GM12873 (cell line): ENCODE results near the gene FNDC3B.

ENCODE experiments used
- TF ChIP-seq, protein P1 (sequence below): IDR thresholded peaks from 2 replicates; pipeline ENCODE4 v1.5.1; 2012; ENCODE audit warnings: low read depth, mild to moderate bottlenecking, moderate library complexity, low read length, control low read depth; ENCODE audit not compliant: insufficient read depth; ENCODE audit errors: missing control alignments

Gene FNDC3B

GRCh38 chr3:172446198-172446597, 406.8 kb downstream of the FNDC3B start:
- TF ChIP-seq, protein P1, sequence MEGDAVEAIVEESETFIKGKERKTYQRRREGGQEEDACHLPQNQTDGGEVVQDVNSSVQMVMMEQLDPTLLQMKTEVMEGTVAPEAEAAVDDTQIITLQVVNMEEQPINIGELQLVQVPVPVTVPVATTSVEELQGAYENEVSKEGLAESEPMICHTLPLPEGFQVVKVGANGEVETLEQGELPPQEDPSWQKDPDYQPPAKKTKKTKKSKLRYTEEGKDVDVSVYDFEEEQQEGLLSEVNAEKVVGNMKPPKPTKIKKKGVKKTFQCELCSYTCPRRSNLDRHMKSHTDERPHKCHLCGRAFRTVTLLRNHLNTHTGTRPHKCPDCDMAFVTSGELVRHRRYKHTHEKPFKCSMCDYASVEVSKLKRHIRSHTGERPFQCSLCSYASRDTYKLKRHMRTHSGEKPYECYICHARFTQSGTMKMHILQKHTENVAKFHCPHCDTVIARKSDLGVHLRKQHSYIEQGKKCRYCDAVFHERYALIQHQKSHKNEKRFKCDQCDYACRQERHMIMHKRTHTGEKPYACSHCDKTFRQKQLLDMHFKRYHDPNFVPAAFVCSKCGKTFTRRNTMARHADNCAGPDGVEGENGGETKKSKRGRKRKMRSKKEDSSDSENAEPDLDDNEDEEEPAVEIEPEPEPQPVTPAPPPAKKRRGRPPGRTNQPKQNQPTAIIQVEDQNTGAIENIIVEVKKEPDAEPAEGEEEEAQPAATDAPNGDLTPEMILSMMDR = no peak

- TF ChIP-seq, protein P1 = no peak
Observed at GRCh38 chr3:172447611-172448579, 408.5 kb downstream of the FNDC3B start, which contains the start of gene GHSR. Gene GHSR, minus strand, starts transcription at chr3:172448456. Its CDS starts 43 bp downstream, at chr3:172448413.

DNA sequence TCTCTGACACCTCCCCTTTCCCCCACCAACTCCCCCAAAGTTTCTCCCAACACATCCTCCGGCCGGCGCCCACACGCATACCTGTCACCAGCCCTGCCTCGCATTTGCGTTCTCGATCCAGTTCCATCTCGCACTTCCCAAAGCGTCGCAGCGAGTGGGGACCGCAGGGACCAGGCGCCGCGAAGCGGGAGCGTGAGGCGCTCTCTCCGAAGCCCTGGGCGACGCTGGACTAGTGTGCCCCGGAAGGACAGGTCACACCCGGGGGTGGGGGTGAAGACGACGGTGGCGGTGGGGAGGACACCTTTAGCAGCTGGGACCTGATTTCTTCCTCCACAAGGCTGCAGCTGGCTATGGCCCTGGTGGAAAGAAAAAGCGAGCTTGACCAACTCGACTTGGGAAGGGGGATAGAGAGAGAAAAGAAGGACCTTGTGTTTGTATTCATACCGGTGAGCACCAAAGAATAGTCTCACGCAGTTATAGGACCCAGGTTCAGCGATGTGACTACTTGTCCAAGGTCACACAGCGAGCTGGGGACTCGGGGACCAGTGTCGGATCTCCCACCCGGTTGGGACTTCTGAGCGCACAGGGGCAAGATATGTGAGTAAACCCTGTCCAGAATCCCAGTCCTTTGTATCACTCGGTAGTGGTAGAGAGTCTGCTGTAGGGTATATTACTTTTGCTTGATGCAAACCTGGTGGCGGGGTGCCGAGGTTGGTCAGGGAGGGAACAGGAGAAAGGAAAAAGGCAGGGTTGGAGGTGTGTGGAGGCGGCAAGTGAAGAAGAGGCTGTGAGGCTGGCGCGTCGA, 409.5 kb downstream of the FNDC3B start:
- TF ChIP-seq, protein P1 = no peak

DNA sequence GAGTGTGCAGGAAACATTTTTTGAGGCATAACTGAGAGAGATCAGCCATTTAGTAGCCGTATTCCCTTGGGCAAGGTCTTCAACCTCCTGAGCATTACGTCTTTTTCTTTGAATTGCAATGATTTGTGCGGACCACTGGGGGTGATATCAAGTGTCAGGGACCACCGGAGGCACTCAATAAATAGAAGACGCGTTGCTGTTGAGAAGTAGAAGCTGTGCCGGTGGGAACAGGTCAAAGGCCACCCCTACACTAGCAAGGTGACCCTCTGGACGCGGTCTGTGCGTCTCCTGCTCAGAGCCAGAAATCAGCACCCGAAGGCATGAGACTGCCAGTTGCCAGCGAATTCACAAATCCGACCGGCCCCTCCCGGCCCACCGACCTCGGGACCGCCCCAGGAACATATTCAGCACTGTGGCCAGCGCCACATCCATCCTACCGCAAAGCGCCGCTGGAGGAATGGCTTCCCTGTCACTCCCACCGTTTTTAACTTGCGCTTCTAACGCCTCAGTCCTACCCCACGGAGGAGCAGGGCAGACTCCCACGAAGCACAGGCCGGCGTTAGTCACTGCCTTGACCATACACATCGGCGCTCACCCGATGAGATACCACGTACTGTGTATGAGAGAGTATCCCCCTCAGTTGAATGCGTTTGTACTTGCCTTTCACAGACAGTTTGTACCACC, 410.2 kb downstream of the FNDC3B start:
- TF ChIP-seq, protein P1 = no peak
